MM.1S (cell line): ENCODE results near the gene CTNNA3.

ENCODE experiments used
- DNase-seq: peaks from one replicate; pipeline ENCODE4 v3.0.0-alpha.2; 2015
- H2AFZ ChIP-seq: fragments of 300-600 bp; sonication (generic); 2 replicates; pipeline ENCODE4 v1.6.0; 2016; ENCODE audit warnings: antibody characterized with exemption, low read length
- H3F3A ChIP-seq: fragments of 300-600 bp; sonication (generic); 2 replicates; pipeline ENCODE4 v1.6.1; 2016; ENCODE audit warnings: mild to moderate bottlenecking, antibody characterized with exemption, low read length, moderate library complexity, mixed read lengths; ENCODE audit not compliant: insufficient read depth
- H3K27ac ChIP-seq: fragments of 300-600 bp; sonication (generic); 2 replicates; pipeline ENCODE4 v1.5.1; 2016; ENCODE audit warnings: mild to moderate bottlenecking, low read length
- H3K27me3 ChIP-seq: fragments of 300-600 bp; sonication (generic); replicated peaks from 2 replicates; pipeline ENCODE4 v1.6.0; 2016; ENCODE audit warnings: low read length; ENCODE audit not compliant: insufficient read depth
- H3K36me3 ChIP-seq: fragments of 300-600 bp; sonication (generic); replicated peaks from 2 replicates; pipeline ENCODE4 v1.6.1; 2016; ENCODE audit warnings: mild to moderate bottlenecking, low read length, mixed read lengths; ENCODE audit not compliant: insufficient read depth
- H3K4me1 ChIP-seq: fragments of 300-600 bp; sonication (generic); 2 replicates; pipeline ENCODE4 v1.6.1; 2016; ENCODE audit warnings: low read length, mixed read lengths
- H3K4me2 ChIP-seq: fragments of 300-600 bp; sonication (generic); 2 replicates; pipeline ENCODE4 v1.6.0; 2016; ENCODE audit warnings: low read depth, low read length
- H3K4me3 ChIP-seq: fragments of 300-600 bp; sonication (generic); 2 replicates; pipeline ENCODE4 v1.5.1; 2016; ENCODE audit warnings: low read length, mixed read lengths
- H3K79me2 ChIP-seq: fragments of 300-600 bp; sonication (generic); 2 replicates; pipeline ENCODE4 v1.6.1; 2016; ENCODE audit warnings: mixed run types, low read length, mixed read lengths
- H3K9ac ChIP-seq: fragments of 300-600 bp; sonication (generic); 2 replicates; pipeline ENCODE4 v1.6.1; 2016; ENCODE audit warnings: low read length, mixed read lengths
- H3K9me2 ChIP-seq: fragments of 300-600 bp; sonication (generic); replicated peaks from 2 replicates; pipeline ENCODE4 v1.6.1; 2016; ENCODE audit warnings: mild to moderate bottlenecking, low read length, mixed read lengths; ENCODE audit not compliant: insufficient read depth
- H3K9me3 ChIP-seq: fragments of 300-600 bp; sonication (generic); replicated peaks from 2 replicates; pipeline ENCODE4 v1.6.1; 2016; ENCODE audit warnings: mild to moderate bottlenecking, low read length, mixed read lengths; ENCODE audit not compliant: insufficient read depth
- H4K20me1 ChIP-seq: fragments of 300-600 bp; sonication (generic); 2 replicates; pipeline ENCODE4 v1.6.1; 2016; ENCODE audit warnings: mild to moderate bottlenecking, low read length, moderate library complexity, mixed read lengths; ENCODE audit not compliant: insufficient read depth
- EZH2 ChIP-seq: fragments of 300-600 bp; sonication (generic); optimal IDR thresholded peaks from 2 replicates; pipeline ENCODE3; 2017; ENCODE audit warnings: low read depth, mild to moderate bottlenecking, antibody characterized with exemption, low read length, mixed read lengths
- EZH2phosphoT487 ChIP-seq: fragments of 300-600 bp; sonication (generic); IDR thresholded peaks from 2 replicates; pipeline ENCODE4 v1.6.1; 2018; ENCODE audit warnings: antibody characterized with exemption, low read length
- TF ChIP-seq, protein P1 (sequence below): fragments of 300-600 bp; sonication (generic); IDR thresholded peaks from 2 replicates; pipeline ENCODE4 v1.5.1; 2016; ENCODE audit warnings: antibody characterized with exemption, low read length, mixed read lengths

The CTNNA3 gene

DNA sequence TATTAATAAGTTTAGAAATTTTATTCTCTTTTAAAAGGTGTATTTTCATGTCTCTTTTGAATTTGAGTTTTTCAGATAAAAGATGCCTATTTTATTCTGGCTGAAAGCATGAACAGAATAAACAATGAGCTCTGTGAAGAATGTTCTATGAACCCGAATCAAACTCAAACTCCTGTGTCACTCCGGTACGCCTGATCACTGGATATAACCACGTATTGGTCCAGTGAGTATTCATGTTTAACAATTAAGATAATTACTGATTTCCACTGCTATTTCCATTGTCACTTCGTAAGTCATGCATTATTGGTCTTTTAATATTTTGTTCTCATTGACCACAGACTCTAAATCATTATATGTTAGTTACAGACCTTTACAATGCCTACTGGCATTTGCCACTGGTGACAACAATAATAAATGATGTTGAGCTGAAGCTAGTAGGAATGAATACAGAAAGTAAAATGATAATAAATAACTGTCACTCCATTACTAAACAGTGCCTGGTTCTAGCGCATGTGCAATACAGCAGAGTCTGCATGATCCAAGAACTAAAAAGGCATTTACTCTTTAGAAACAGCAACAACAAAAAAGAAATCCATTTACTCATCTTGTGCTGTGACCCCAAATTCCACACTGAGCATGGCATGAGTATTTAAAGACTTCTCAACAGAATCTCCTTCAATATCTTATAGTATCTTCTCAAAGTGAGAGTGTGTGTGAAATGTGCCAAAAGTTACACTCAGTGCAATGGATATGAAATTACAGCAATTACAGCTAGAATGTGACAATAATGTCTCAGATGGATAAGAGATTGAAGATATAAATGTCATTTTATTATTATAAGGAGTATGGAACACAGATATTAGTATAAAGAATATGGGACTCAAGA is 1597.2 kb downstream of the CTNNA3 start:
- H3K4me1 ChIP-seq: no peaks in the 10 kb centered on the region
- H3K9me2 ChIP-seq: no peaks in the 10 kb centered on the region
- H3K9me3 ChIP-seq: no peaks in the 10 kb centered on the region
- DNase-seq: no peak
- H3K36me3 ChIP-seq: no peaks in the 10 kb centered on the region
- H4K20me1 ChIP-seq: no peaks in the 10 kb centered on the region
- H3F3A ChIP-seq: no peaks in the 10 kb centered on the region
- H3K27ac ChIP-seq: no peak overlapping the region
- H3K4me3 ChIP-seq: no peak overlapping the region
- H3K27me3 ChIP-seq: no peaks in the 10 kb centered on the region
- no peak overlapping the region for H2AFZ ChIP-seq
- H3K4me2 ChIP-seq: no peak overlapping the region
- no peak overlapping the region for H3K9ac ChIP-seq
- H3K79me2 ChIP-seq: no peaks in the 10 kb centered on the region
- TF ChIP-seq EZH2phosphoT487 (no peak), EZH2 (no peak)
- TF ChIP-seq, protein P1, sequence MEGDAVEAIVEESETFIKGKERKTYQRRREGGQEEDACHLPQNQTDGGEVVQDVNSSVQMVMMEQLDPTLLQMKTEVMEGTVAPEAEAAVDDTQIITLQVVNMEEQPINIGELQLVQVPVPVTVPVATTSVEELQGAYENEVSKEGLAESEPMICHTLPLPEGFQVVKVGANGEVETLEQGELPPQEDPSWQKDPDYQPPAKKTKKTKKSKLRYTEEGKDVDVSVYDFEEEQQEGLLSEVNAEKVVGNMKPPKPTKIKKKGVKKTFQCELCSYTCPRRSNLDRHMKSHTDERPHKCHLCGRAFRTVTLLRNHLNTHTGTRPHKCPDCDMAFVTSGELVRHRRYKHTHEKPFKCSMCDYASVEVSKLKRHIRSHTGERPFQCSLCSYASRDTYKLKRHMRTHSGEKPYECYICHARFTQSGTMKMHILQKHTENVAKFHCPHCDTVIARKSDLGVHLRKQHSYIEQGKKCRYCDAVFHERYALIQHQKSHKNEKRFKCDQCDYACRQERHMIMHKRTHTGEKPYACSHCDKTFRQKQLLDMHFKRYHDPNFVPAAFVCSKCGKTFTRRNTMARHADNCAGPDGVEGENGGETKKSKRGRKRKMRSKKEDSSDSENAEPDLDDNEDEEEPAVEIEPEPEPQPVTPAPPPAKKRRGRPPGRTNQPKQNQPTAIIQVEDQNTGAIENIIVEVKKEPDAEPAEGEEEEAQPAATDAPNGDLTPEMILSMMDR: no peak

DNA sequence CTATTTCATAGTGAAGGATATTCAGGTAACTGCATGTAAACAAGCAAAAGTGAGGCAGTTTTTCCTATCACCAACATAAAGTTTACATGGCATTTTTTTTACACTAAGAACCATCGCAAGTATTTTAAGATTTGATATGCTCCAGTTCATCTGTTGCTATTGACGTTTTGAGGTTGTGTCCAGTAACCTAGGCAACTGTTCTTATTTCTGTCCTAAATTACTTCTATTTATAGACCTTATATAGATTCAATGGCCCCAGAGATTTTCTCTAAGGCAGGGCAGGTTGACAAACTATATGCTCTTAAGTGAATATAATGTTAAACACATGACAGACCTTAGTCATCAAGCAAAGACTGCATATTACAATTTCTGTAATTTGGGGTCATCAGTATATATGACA is 1600.4 kb downstream of the CTNNA3 start:
- Histone ChIP-seq H3K9ac (no peak overlapping the region), H2AFZ (no peak overlapping the region), H3K9me2 (no peaks in the 10 kb centered on the region), H3K4me3 (no peak overlapping the region), H3K27me3 (no peaks in the 10 kb centered on the region), H3K36me3 (no peaks in the 10 kb centered on the region), H3K9me3 (no peaks in the 10 kb centered on the region), H3F3A (no peaks in the 10 kb centered on the region), H3K4me1 (no peaks in the 10 kb centered on the region), H3K27ac (no peak overlapping the region), H3K4me2 (no peak overlapping the region), H3K79me2 (no peaks in the 10 kb centered on the region), H4K20me1 (no peaks in the 10 kb centered on the region)
- DNase-seq: no peak
- TF ChIP-seq EZH2phosphoT487: no peak
- TF ChIP-seq, protein P1: no peak

DNA sequence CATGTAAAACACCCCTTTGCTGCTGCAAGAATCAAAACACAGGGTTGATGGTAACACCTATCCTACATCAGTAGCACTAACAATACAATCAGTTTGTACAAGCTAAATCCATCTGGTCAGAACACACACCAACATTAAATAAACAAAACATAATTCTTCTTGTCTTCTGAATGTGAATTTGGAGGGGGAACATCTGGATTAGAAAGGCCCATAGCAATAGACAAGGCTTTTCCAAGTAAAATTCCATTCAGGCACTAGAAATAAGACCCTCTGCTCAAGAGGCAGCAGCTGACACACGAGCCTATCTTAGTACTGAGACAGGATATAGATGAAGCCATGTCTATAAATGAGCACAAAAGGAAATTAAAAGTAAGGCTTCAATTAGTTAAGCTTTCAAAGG is 1610.1 kb downstream of the CTNNA3 start:
- no peak overlapping the region for H2AFZ ChIP-seq
- H3F3A ChIP-seq: no peaks in the 10 kb centered on the region
- no peaks in the 10 kb centered on the region for H3K27me3 ChIP-seq
- H3K9me3 ChIP-seq: no peaks in the 10 kb centered on the region
- H3K4me1 ChIP-seq: no peaks in the 10 kb centered on the region
- no peaks in the 10 kb centered on the region for H3K79me2 ChIP-seq
- no peak overlapping the region for H3K4me3 ChIP-seq
- no peak for DNase-seq
- no peaks in the 10 kb centered on the region for H3K36me3 ChIP-seq
- H4K20me1 ChIP-seq: no peaks in the 10 kb centered on the region
- no peak overlapping the region for H3K27ac ChIP-seq
- no peaks in the 10 kb centered on the region for H3K9me2 ChIP-seq
- H3K4me2 ChIP-seq: no peak overlapping the region
- TF ChIP-seq EZH2: no peak
- no peak for TF ChIP-seq EZH2phosphoT487
- TF ChIP-seq, protein P1: no peak
- H3K9ac ChIP-seq: no peak overlapping the region
